Lower leg skin (tissue), 3 donors: ENCODE results near the gene SYCP3.

Experiments used
- POLR2A ChIP-seq, 2 donors: fragments of 450-650 bp; IDR thresholded peaks; one replicate each; pipeline ENCODE4 v1.6.1; 2016 to 2017; ENCODE audit warnings: antibody characterized with exemption in 2 of 2, mild to moderate bottlenecking in 1 of 2, moderate library complexity in 1 of 2
- TF ChIP-seq, protein P1 (sequence below), 3 donors: fragments of 450-650 bp; IDR thresholded peaks; one replicate each; pipeline ENCODE4 v1.5.1; 2016; ENCODE audit warnings: antibody characterized with exemption in 3 of 3, mild to moderate bottlenecking in 3 of 3, moderate library complexity in 2 of 3

DNA sequence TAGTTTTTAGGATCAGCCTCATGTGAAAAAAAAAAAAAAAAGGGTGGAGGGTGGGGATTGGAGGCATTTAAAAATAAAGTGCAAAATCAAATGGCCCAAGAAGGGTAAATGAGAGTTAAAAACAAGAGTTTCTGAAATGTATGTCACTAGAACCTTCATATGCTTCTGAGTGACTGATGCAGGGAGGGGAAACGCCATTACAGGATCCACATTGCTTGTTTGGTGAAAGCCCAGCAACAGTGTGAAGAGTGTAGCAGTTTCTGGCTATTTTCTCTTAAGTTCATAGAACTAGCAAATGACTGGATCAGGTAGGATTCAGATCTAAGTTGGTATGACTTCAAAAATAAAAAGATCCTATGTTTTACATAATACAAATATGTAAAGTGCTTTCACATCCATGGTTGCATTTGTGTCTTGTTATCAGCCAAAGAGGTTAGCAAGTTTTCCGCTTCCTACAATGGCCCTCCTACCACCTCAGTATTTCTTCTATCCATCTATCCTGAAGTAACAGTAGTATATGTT is 38.9 kb downstream of the SYCP3 start:
- TF ChIP-seq, protein P1, sequence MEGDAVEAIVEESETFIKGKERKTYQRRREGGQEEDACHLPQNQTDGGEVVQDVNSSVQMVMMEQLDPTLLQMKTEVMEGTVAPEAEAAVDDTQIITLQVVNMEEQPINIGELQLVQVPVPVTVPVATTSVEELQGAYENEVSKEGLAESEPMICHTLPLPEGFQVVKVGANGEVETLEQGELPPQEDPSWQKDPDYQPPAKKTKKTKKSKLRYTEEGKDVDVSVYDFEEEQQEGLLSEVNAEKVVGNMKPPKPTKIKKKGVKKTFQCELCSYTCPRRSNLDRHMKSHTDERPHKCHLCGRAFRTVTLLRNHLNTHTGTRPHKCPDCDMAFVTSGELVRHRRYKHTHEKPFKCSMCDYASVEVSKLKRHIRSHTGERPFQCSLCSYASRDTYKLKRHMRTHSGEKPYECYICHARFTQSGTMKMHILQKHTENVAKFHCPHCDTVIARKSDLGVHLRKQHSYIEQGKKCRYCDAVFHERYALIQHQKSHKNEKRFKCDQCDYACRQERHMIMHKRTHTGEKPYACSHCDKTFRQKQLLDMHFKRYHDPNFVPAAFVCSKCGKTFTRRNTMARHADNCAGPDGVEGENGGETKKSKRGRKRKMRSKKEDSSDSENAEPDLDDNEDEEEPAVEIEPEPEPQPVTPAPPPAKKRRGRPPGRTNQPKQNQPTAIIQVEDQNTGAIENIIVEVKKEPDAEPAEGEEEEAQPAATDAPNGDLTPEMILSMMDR (IDR thresholded peaks at IDR 0.05), result no peak
- no peak for TF ChIP-seq POLR2A (IDR thresholded peaks at IDR 0.05)
